Keratinocyte (primary cell): Measurements from ENCODE around the gene C9orf43.

ENCODE experiments used
- CTCF ChIP-seq, 3 experiments: IDR thresholded peaks in 1 of 3; conservative IDR thresholded peaks in 1 of 3; optimal IDR thresholded peaks in 1 of 3; 2 replicates in 2 of 3; 3 replicates in 1 of 3; pipeline versions ENCODE3 to v1.5.1; 2011; ENCODE audit warnings: low read length in 3 of 3, mild to moderate bottlenecking in 3 of 3, moderate library complexity in 2 of 3, control low read depth in 1 of 3, inconsistent platforms in 1 of 3; ENCODE audit not compliant: insufficient read depth in 2 of 3; ENCODE audit errors: extremely low read depth in 1 of 3
- EZH2 ChIP-seq: IDR thresholded peaks from one replicate; pipeline ENCODE4 v1.6.1; 2012; ENCODE audit warnings: inconsistent platforms, mild to moderate bottlenecking, low read length, moderate library complexity

GRCh38 chr9:113463418-113464285 lies 53.1 kb downstream of the C9orf43 start, which contains the start of gene RGS3:
- TF ChIP-seq EZH2 (peak; percentile 71), CTCF (optimal IDR thresholded peaks at IDR 0.05 in 1 of 3, IDR thresholded peaks at IDR 0.05 in 1 of 3, conservative IDR thresholded peaks at IDR 0.05 in 1 of 3; ENCODE audit: extremely low read depth in 1 of 3, insufficient read depth in 2 of 3, low read length in 3 of 3) (peak in 1 of 3 experiments; percentile 5)
